Measurements from ENCODE around the gene NAALADL2. TPM values are rescaled to one million over a fixed set of nuclear protein-coding genes. Genes with fewer than 3 reads are reported as not detected.
"Not testable (repeated sequence)": the region's sequence is repeated elsewhere in the genome, so short reads cannot be mapped to it uniquely, and the experiment has no call there.

Gene NAALADL2
- total RNA-seq, 1 donor from 2014 or later = 2.4 TPM

DNA sequence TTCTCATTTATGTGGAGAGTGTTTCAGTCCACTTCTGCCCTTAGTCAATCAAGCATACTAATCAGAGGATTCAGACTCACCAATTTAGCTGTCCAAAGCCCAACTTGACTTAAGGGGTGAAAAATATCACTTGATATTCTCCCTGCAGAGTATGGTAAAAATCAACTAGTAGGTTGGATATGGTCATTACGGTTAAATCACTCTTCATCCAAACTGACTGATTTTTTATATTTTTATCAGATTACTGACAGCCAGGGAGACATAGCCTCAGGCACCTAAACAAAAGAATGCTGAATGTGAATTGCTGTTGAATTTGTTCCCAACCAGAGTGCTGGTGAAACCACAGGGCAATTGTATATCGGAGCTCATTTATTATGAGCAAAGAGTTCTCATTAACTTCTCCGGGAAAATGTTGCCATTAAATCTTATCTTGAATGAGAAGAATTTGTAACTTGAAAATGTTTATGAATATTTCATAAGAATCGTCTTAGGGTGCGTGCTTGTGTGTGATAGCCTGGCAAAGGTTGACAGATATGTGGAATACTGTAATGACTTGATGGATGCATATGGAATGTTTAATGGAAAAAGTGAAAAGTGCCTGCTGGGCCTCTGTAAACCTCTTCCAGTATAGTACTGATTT, 411.2 kb downstream of the NAALADL2 start:
- ATAC-seq = no peak

DNA sequence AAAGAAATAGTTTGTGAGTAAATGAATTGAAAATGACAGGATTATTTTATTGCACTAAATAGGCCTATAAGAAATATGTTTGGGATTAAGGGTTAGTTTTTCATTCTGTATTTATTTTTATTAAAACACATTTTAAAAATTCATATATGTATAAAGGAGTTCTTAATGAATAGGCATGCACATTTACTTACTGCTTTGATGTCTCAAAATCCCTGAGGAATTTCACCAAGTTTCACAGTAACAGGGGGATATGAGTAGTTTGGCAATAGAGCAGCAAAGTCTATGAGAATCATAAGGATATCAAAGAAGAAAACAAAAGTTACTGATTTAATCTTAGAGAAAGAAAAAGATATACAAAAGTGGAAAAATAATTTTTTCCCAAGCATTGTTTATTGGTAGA, 411.7 kb downstream of the NAALADL2 start:
- ATAC-seq = no peak

DNA sequence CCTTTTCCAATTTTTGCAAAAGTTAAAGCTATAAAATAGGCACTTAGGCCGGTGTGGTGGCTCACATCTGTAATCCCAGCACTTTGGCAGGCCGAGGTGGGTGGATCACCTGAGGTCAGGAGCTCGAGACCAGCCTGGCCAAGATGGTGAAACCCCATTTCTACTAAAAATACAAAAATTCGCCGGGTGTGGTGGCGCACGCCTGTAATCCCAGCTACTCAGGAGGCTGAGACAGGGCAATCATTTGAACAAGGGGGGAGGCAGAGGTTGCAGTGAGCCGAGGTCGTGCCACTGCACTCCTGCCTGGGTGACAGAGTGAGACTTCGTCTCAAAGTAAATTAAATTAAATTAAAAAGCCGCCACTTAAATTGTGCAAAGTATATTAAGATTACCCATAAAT, 412.3 kb downstream of the NAALADL2 start:
- not testable (repeated sequence) for ATAC-seq

DNA sequence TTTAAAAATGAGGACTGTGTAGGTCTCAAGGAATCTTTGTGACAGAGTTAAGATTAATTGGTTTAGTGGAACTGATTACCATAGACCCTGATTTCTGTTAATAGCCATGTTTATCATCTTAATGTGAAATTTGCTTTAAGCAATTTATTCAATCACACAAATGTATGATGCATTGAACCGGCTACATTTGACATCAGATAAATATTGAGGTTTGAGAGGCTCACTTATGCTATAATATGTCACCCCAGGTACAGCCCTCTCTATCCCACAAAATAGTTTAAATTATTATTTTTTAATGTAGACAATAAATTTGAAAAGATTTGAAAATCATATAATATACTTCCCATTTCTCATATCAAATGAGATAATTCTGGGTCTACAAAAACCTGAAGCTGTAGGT, 413.3 kb downstream of the NAALADL2 start:
- no peak for ATAC-seq

DNA sequence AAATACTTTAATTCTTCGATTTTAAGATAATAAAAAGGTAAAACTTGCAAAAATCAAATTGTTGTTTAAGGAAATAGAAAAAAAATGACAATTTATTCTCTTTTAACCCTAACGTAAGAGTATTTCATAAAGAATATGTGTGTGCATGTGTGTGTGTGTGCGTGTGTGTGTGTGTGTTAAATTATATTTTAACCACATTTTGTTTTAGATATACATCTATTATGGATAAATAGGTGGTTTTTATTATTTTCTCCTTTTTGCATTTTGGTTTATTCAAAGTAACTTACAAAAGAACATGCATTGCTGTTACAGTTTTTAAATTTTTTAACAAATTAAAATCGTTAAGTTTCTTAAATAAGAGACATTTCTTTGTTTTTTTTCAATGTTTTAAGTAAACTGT, 414.4 kb downstream of the NAALADL2 start:
- ATAC-seq = no peak

DNA sequence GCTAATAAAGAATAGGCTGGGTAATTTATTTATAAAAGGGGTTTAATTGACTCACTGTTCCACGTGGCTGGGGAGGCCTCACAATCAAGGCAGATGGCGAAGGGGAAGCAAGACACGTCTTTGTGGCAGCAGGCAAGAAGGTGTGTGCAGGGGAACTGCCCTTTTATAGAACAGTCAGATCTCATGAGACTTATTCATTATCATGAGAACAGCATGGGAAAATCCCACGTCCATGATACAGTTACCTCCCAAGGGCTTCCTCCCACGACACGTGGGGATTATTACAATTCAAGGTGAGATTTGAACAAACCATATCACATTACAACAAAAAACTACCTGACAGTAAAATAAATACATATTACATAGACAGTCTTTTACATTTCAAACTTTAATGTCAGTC, 414.9 kb downstream of the NAALADL2 start:
- ATAC-seq = no peak

DNA sequence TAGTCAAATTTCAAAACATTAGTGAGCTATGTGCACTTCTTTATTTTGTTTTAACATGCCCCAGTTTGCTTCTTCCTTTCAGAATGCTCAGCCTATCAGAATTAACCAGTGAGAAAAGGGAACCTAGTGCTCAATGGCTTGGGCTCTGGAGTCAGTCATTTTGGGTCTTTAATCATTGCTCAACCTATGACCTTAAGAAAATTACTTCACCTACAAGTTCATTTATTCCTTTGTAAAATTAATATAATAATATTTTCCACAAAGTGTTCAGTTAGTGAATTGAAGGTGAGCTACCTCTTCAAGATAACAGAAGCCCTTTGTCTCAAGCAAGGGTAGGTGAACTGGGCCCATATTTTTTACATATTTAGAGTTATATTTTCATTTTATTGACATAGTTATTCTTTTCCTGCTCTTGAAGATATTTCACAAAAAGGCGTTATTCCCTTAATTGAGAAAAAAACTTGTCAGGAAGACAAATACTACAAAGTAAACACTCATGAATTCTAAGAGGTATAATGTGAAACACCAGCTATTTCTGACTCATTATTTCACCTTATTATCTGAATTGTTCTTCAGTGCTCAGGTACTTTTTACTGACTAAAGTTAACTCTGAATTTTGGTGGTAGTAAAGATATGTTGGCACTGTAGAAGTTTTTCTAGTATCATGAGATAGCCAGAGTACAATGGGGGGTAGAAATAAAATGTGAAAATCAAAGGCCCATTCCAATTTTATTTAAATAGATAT, 415.5 kb downstream of the NAALADL2 start:
- ATAC-seq = no peak

DNA sequence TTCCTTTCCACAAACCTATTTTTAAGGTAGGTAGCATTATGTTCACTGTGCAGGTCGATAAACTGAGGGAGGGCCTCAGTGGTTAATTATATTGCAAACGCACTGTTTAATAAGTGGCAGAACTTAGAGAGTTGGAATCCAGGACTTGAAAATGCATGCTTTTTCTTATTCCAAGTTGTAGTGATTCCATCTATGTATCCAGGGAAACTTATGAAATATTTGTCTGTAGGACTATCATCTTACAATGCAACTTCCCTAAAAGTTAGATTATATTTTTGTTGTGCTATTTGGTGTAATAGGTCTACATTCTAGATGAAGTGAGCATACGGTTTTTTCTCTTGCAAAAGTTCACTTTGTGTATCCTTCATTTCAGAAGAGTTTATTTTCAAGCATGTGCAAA, 419.5 kb downstream of the NAALADL2 start:
- ATAC-seq = no peak

DNA sequence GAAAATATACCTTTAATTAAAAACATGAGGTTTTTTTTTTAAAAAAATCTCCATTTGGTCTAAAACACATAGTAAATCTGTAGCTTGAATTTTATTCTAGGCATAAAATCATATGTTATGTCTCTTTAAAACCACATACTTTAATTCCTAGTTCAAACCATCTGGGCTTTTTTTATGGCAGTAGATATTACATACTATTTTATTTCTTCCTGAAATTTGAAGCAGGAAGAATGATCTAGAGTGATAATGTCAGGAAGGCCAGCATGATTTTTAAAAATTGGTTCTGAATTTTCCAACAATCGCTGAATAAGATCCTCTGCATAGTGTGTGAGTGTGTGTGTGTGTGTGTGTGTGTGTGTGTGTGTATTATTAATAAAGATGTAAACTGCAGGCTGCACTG, 420.3 kb downstream of the NAALADL2 start:
- ATAC-seq = no peak

DNA sequence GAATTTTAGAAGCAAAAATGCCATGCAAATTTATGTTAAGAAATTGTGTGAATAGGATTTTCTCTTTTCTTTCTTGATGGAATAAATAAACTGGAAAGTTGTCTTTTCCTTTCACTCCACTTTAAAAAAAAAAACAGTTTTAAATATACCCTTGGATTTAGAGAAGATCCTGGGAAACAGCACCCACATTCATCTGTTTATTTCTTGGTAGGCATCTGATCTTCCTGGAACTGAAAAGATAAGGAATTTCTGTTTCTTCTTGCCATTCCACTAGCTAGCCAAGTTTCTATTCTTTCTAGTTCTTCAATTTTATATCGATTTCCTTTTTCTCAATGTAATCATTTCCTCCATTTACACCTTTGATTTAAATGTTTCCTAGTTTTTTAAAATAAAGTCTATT, 420.8 kb downstream of the NAALADL2 start:
- no peak for ATAC-seq

DNA sequence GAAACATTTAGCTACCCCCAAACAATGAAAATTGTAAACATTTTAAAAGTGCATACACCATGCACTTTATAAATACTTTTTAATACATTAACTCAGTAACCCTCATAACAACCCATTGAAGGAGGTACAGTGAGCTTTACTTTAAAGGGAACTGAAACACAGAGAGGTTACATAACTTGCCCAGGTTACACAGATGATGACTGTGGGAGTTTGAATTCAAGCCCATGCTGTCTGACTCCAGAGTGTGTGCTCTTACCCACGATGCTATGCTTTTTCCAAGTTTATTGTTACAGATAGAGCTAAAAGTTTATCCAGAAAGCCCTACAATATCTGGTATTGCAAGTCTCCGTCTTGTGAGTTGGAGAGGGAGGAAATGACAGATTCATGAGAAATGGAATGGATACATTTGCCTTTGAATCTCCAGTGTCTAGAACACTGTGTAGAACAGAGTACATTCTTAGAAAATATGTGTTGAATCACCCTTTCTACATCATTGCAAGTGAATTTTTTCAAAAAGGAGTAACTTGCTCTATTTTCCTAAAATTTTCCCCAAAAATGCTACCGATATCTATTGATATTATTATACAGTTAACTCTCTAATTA, 428.3 kb downstream of the NAALADL2 start:
- no peak for ATAC-seq

DNA sequence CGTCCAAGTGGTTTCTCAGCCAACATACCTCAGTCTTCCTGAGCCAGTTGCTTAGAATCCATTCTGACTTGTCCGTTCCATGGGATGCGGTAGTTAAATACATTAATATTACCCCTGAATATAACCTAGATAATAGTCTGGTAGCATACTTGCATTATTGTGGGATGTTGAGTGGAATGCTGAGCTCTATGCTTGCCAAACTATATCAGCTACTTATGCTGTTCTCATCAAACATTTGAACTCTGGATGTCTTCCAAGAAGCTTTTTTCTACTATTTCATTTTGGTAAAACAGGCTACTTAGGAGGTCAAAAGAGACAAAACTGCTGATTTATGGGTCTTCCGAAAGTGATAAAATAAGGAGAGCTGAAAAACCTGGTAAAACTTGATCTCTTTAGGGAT, 429.5 kb downstream of the NAALADL2 start:
- no peak for ATAC-seq

DNA sequence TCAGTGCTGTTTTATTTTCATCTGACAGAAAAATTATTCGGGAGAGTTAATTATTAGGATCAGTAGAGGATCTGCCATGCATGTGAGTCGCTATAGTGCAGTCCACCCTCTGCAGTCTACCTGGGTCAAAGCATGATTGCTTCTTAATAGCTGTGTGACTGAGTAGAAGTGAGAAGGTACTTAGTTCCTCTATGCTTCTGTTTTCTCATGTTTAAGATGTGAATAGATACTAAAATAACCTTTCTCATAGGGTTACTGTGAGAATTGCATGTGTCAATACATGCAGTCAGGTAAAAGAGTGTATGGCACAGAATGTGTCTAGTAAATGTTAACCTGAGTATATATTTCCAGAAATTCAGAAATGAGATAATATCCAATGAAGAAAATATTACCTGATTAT, 435.7 kb downstream of the NAALADL2 start:
- no peak for ATAC-seq

DNA sequence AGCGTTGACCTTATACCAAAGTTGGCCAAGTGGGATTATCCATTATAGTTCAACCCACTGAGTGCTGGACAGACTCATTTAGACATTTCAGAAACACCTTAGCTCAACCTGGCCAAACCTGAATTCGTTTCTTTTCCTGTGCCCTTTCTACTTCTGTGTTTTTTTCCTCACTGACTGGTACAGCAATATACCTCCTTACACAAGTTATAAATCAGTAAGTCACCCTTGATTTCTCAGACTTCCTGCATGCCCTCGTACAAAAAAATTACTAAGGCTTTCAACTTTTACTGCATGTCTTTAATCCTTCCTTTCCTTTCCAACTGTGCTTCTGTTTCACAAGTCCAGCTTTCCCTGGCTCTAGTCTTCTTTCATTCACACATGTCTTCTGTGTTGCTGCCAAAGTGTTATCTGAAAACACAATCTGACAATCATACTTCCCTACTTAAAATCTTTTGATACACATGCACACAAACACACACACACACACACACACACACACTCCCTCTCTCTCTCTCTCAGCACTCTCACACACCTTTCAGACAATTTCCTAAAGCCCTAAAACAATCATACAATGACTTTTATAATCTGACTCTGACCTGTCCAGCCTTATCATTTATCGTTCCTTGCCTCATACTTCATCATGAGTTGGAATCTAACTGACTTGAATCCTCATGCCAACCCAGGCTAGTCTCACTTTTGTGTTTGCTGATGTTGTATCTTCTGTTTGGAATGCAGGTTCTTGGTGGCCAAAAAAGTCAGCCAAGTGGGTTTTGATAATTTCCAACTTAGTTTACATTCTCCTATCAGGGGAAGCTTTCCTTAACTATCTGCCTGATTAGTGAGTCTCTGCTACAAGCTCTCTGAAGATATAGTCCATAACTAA, 436.4 kb downstream of the NAALADL2 start:
- ATAC-seq = no peak

DNA sequence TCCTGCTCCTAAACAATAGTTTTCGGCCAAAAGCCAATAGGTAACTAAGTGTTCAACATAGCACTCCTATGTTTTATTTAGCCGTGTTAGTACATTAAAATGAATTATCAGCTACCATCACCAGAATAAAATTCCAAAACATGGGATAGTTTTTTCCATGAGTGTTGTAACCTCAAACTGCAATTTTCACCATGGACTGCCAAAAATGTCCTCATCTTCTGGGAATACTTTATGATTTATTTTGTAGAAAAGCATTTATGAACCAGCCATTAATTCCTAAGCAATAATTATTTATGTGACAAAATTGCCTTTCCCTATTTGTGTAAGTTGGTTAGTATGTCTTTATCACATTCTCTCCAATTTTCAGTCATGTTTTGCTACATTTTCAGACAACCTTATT, 438.1 kb downstream of the NAALADL2 start:
- ATAC-seq = no peak

DNA sequence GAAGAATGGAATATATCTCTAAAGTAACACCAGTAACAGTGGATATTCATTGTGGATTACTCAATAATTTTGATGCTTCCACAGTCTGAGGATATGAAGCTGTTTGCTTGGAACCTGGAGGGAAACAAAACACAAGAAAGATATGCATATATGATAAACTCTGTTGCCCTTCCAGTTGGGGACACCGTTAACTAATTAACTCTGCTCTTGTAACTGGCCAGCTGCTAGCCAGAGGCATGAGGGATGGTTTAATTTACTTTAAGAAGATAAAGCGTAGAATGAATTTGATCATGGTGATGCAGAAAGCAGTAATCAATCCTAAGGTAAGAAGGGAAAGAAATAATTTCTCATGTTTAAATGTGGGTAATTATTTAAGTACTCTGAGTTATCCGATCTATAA, 442.6 kb downstream of the NAALADL2 start:
- ATAC-seq = no peak

DNA sequence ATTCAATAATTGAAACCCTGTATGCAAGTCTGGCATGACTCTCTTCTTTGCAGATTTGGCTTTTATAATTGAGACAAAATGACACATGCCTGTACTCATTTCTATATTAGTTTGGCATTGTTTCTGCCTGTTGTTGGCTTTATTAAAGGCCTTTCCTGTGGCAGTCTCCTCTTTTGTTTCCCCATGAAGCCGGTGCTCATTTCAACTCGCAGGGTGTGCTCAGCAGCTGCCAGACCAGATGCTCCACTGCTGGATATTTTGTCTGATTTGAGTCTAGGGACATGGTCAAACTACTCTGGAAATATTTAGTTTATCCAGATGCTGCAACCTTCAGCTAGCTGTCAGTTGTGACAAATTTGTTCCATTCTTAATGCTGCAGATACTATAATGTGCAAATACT, 445.3 kb downstream of the NAALADL2 start:
- ATAC-seq = no peak

DNA sequence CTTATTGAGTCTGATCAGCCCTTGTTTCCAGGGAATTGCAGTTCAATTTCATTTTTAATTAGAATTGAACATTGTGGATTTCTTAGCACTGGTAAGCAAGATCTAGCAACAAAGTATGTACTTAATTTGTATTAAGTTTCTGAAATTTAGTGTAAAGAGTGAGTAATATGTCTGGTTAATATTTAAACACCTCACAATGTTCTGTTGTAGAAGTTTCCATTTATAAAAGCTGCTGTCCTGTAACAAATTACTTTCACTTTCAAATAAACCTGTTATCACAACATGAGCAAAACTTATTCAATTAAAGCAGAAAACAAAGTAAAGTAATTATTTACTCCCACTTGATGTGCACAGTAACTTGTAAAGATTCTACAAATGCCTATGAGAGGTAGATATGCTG, 448.5 kb downstream of the NAALADL2 start:
- ATAC-seq = no peak

DNA sequence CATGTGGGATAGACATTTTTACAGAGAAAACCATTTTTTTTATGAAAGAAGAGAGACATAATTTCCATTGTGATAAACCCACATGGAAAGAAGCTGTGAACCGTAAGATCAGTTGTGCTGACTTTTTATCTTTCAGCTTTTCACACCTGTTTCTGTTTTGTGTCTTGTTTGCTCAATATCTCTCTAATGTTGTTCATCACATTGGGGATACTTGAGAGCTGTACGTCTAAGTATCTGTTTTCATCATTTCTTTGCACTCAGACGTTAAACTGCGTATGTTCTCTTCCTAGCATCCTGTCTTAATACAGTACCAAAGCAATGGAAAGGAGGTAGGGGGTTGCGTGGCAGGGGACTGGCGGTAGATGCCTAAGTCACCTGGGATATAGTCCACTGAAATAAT, 449.0 kb downstream of the NAALADL2 start:
- no peak for ATAC-seq

DNA sequence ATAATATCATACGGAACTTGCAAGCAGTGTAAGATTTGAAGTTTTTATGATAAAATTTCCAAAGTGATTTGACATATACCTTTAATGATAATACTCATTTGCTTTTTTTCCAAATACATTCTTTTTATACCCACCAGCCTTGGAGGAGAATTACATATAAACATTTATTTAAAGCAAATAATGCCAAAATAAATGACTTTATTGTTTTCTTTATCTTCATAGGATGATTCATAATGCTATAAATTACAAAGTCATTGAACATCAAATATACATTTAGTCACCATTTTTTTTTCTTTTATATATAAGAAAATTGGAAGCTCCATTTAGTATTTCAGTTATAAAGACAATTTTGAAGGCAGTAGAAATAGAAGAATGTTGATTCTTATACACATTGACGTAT, 450.9 kb downstream of the NAALADL2 start:
- no peak for ATAC-seq

DNA sequence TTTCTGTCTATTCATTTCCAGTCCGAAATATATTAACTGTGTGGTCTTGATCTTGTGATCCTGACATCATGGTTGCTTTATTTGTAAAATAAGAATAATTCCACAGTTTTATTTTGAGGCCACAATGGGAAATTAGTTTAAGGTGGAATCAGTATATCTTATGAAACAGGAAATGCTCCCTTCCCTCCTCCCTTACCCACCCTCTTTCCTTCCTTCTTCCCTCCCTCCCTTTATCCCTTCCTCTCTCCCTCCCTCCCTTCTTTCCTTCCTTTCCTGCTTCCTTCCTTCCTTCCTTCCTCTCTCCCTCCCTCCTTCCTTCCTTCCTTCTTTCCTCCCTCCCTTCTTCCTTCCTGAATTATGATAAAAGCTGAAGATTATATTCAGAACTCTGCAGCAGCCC, 452.3 kb downstream of the NAALADL2 start:
- no peak for ATAC-seq

DNA sequence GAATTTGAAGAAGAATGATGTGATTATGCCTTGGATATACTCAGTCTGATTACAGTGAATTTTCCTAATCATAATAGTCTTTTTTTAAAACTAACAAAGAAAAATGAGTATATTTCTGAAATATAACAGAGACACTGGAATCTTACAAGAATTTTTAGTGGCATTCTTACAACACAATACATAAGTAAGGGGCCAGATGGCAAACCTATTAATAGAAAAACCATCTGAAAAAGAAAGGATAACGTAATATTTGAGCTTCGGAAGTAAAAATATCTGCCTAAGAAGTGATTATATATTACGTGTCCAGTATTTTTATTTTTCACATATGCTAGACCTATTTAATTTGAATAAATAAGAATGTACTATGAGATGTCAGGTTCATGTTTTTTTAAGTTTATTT, 452.8 kb downstream of the NAALADL2 start:
- no peak for ATAC-seq

DNA sequence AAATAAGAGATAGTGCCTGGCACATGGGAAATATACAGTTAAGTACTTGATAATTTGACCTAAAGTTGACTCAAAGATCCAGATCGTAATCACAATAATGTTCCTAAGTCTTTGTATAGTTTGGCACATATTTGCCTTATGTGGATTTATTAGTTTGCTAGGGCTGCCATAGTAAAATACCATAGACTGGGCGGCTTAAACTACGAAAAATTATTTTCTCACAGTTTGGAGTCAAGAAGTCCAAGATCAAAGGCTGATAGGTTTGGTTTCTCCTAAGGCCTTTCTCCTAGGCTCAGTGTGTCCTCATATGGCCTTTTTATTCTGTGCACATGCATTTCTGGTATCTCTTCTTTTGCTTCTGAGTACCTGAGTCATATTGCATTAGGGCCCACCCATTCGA, 453.7 kb downstream of the NAALADL2 start:
- no peak for ATAC-seq

Data from esophagus mucosa (tissue), 1 donor.